Suprapubic skin (tissue), 3 donors: ENCODE data around the gene ZNF226.

Experiments
- CTCF ChIP-seq, 2 donors: fragments of 200-600 bp in 1 of 2; fragments of 450-650 bp in 1 of 2; sonication (generic) in 1 of 2; IDR thresholded peaks; one replicate each; pipeline ENCODE4 v1.5.1; 2016 to 2019; ENCODE audit warnings: antibody characterized with exemption in 2 of 2, mild to moderate bottlenecking in 1 of 2, moderate library complexity in 1 of 2
- POLR2AphosphoS5 ChIP-seq, 3 donors: sonication (generic); formaldehyde crosslinking; IDR thresholded peaks; one replicate each; pipeline ENCODE4 v1.6.1; 2017; ENCODE audit warnings: antibody characterized with exemption in 3 of 3

GRCh38 chr19:44196772-44197171, 31.9 kb downstream of the ZNF226 start:
- TF ChIP-seq POLR2AphosphoS5 (IDR thresholded peaks at IDR 0.05) (no peak), CTCF (IDR thresholded peaks at IDR 0.05) (no peak)
